OCI-LY7 (cell line): Measurements from ENCODE around the gene SMIM26. TPM values are rescaled to one million over a fixed set of nuclear protein-coding genes. Genes with fewer than 3 reads are reported as not detected.

ENCODE experiments used
- BruUV-seq: library from RNA; stranded (reverse); fragments of 400-500 nt; replicated peaks from 2 replicates; lab custom pipeline; 2021; lab: Mats Ljungman, UMichigan
- CTCF ChIA-PET: fragments of 300-600 bp; sonication (Branson Sonifier 250); formaldehyde crosslinking; loops from one replicate; lab custom pipeline; 2022; ENCODE audit warnings: antibody characterized with exemption; ENCODE audit not compliant: unreplicated experiment; lab: Charles Lee
- POLR2A ChIA-PET: fragments of 300-600 bp; sonication (Branson Sonifier 250); formaldehyde crosslinking; loops from one replicate; lab custom pipeline; 2022; ENCODE audit warnings: antibody characterized with exemption; lab: Charles Lee
- DNase-seq: peaks from one replicate; pipeline ENCODE4 v3.0.0-alpha.2; 2015; ENCODE audit warnings: low spot score
- H2AFZ ChIP-seq: fragments of 200-600 bp; sonication (generic), shearing (Covaris generic); 2 replicates; pipeline ENCODE4 v1.6.1; 2014; ENCODE audit warnings: mild to moderate bottlenecking, antibody characterized with exemption, low read length, moderate library complexity
- H3K27ac ChIP-seq: fragments of 200-600 bp; sonication (generic); 2 replicates; pipeline ENCODE4 v1.5.1; 2014; ENCODE audit warnings: mixed run types, low read depth, mild to moderate bottlenecking, moderate library complexity, low read length, inconsistent platforms; ENCODE audit not compliant: poor library complexity, severe bottlenecking
- H3K36me3 ChIP-seq: fragments of 200-600 bp; sonication (generic); 2 replicates; pipeline ENCODE4 v1.6.1; 2014; ENCODE audit warnings: mild to moderate bottlenecking, antibody characterized with exemption, low read length, moderate library complexity, mixed read lengths; ENCODE audit not compliant: insufficient read depth
- H3K4me1 ChIP-seq: fragments of 200-600 bp; sonication (generic); 2 replicates; pipeline ENCODE4 v1.5.1; 2014; ENCODE audit warnings: mild to moderate bottlenecking, low read length; ENCODE audit not compliant: insufficient read depth, poor library complexity, severe bottlenecking
- H3K4me2 ChIP-seq: fragments of 200-600 bp; sonication (generic); 2 replicates; pipeline ENCODE4 v1.6.1; 2014; ENCODE audit warnings: mild to moderate bottlenecking, low read length
- H3K4me3 ChIP-seq: fragments of 200-600 bp; sonication (generic); 2 replicates; pipeline ENCODE4 v1.5.1; 2014; ENCODE audit warnings: mild to moderate bottlenecking, low read depth, low read length; ENCODE audit not compliant: poor library complexity, severe bottlenecking
- H3K79me2 ChIP-seq: fragments of 200-600 bp; sonication (generic); 2 replicates; pipeline ENCODE4 v1.6.1; 2016; ENCODE audit warnings: low read depth, mild to moderate bottlenecking, low read length, moderate library complexity, mixed read lengths; ENCODE audit not compliant: insufficient read depth
- H3K9me2 ChIP-seq: fragments of 200-600 bp; sonication (generic); 2 replicates; pipeline ENCODE4 v1.6.1; 2016; ENCODE audit warnings: mild to moderate bottlenecking, low read length, mixed read lengths; ENCODE audit not compliant: insufficient read depth
- H3K9me3 ChIP-seq: fragments of 200-600 bp; sonication (generic); 2 replicates; pipeline ENCODE4 v1.6.1; 2014; ENCODE audit warnings: mild to moderate bottlenecking, mixed run types, low read length, mixed read lengths
- H4K20me1 ChIP-seq: fragments of 200-600 bp; sonication (generic); 2 replicates; pipeline ENCODE4 v1.6.1; 2014; ENCODE audit warnings: mild to moderate bottlenecking, antibody characterized with exemption, low read length, moderate library complexity, mixed read lengths; ENCODE audit not compliant: insufficient read depth
- CTCF ChIP-seq: fragments of 200-600 bp; sonication (generic); conservative IDR thresholded peaks from 2 replicates; pipeline ENCODE4 v1.5.1; 2014; ENCODE audit warnings: mild to moderate bottlenecking, antibody characterized with exemption, low read length, moderate library complexity, mixed read lengths
- EZH2phosphoT487 ChIP-seq: fragments of 200-600 bp; sonication (generic); IDR thresholded peaks from 2 replicates; pipeline ENCODE4 v1.6.1; 2018; ENCODE audit warnings: low read depth, borderline replicate concordance, mild to moderate bottlenecking, mixed run types, antibody characterized with exemption, low read length, moderate library complexity, mixed read lengths
- intact Hi-C: fragments of 100-400 bp; cut with micrococcal nuclease; formaldehyde crosslinking; loops from one replicate; pipeline ENCODE4 v1.10.0; 2022; ENCODE audit not compliant: unreplicated experiment
- total RNA-seq, 2 experiments: library from RNA; depleted of rRNA in 1 of 2; stranded (reverse); fragments of >200 nt in 1 of 2; shearing (Covaris generic) in 1 of 2; gene quantifications; 2 replicates each; pipeline ENCODE4 v1.2.3, GENCODE V29; 2014 to 2022

Gene SMIM26
- total RNA-seq, 2 experiments from 2014 or later = 71.2 to 161 TPM

GRCh38 chr20:18543932-18544331 is 23.3 kb upstream of the SMIM26 start:
- Histone ChIP-seq H3K79me2 (no peaks in the 10 kb centered on the region), H2AFZ (no peak overlapping the region), H4K20me1 (no peaks in the 10 kb centered on the region), H3K36me3 (peaks cover 71% of the 10 kb centered on the region), H3K9me3 (no peaks in the 10 kb centered on the region), H3K4me2 (no peak overlapping the region), H3K4me1 (no peaks in the 10 kb centered on the region), H3K4me3 (no peak overlapping the region), H3K9me2 (no peaks in the 10 kb centered on the region), H3K27ac (no peak overlapping the region)
- no TSS peak for BruUV-seq
- CTCF ChIA-PET = no interaction called here
- POLR2A ChIA-PET = no interaction called here
- no peak for DNase-seq
- TF ChIP-seq EZH2phosphoT487 = no peak
- TF ChIP-seq CTCF = no peak
- intact Hi-C loops = no loop called here

GRCh38 chr20:18545566-18545965 is 21.7 kb upstream of the SMIM26 start:
- H2AFZ ChIP-seq = no peak overlapping the region
- DNase-seq = no peak
- no peaks in the 10 kb centered on the region for H4K20me1 ChIP-seq
- intact Hi-C loops = no loop called here
- BruUV-seq = no TSS peak
- no peaks in the 10 kb centered on the region for H3K9me2 ChIP-seq
- no peak overlapping the region for H3K4me2 ChIP-seq
- H3K27ac ChIP-seq = no peak overlapping the region
- H3K79me2 ChIP-seq = no peaks in the 10 kb centered on the region
- H3K4me1 ChIP-seq = no peaks in the 10 kb centered on the region
- TF ChIP-seq CTCF (no peak), EZH2phosphoT487 (no peak)
- CTCF ChIA-PET = no interaction called here
- H3K36me3 ChIP-seq = peaks cover 77% of the 10 kb centered on the region
- POLR2A ChIA-PET = no interaction called here
- no peak overlapping the region for H3K4me3 ChIP-seq
- H3K9me3 ChIP-seq = no peaks in the 10 kb centered on the region

GRCh38 chr20:18548465-18548864 is 18.8 kb upstream of the SMIM26 start:
- Histone ChIP-seq H3K27ac (no peak overlapping the region), H3K36me3 (peaks cover 80% of the 10 kb centered on the region), H3K9me3 (no peaks in the 10 kb centered on the region), H3K79me2 (no peaks in the 10 kb centered on the region), H3K4me1 (no peaks in the 10 kb centered on the region), H2AFZ (no peak overlapping the region), H3K9me2 (no peaks in the 10 kb centered on the region), H3K4me2 (no peak overlapping the region), H3K4me3 (no peak overlapping the region), H4K20me1 (no peaks in the 10 kb centered on the region)
- ChIA-PET CTCF (no interaction called here), POLR2A (interaction anchor here (0.7 kb wide), 1 partner anchor 42 kb away, joined by 3 read pairs; no protein-coding TSS in a partner anchor)
- no peak for DNase-seq
- BruUV-seq = no TSS peak
- intact Hi-C loops = no loop called here
- TF ChIP-seq EZH2phosphoT487 (no peak), CTCF (no peak)
